Raji (cell line): Measurements from ENCODE around the gene MYL3.

ENCODE experiments used
- POLR2A ChIP-seq: IDR thresholded peaks from 2 replicates; pipeline ENCODE4 v1.6.1; 2011; ENCODE audit warnings: low read depth, low read length, control low read depth; ENCODE audit not compliant: insufficient read depth

Gene MYL3

DNA sequence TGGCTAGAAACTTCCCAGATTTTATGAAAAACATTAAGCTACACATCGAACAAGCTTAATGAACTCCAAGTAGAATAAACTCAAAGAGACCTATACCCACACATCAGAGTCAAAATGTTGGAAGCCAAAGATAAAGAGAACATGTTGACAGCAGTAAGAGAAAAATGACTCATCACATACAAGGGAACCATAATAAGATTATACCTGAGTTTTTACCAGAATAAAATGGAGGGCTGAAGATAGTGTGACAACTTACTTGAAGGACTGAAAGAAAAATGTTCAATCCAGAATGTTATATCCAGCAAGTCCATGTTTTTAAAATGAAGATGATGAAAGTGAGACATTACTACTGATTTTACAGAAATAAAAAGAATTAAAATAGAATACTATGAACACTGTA lies 22.8 kb downstream of the MYL3 start:
- TF ChIP-seq POLR2A = no peak

DNA sequence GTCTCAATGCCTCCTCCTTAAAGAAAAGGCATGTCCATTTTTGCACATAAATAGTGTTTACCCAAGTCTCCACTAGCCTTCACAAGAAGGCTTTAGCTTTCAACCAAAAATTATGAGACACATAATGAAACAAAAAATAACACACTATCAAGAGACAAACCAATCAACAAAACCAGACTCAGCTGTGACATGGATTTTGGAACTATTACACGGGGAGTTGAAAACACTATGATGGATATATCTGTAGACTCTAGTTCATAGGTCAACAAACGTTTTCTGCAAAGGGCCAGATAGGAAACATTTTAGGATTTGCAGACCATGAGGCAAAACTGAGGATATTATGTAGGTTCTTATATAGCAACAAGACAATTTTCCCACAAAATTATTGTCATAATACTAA lies 24.9 kb downstream of the MYL3 start:
- TF ChIP-seq POLR2A = no peak

DNA sequence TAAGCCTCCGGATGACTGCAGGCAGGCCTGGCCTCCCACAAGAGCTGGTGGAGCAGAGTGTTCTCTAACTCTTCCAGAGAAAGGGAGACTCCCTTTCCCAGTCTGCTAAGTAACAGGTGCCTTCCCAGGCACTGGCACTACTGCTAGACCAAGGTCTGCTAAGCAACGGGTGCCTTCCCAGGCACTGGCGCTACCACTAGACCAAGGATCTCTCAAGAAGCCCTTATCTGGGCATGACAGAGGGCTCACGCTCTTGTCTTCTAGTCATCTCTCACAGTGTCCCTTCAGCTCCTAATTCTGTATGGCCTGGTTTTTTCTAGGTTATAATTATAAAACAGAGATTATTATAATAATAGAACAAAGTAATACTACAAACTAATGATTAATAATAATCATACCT lies 27.8 kb downstream of the MYL3 start:
- no peak for TF ChIP-seq POLR2A

DNA sequence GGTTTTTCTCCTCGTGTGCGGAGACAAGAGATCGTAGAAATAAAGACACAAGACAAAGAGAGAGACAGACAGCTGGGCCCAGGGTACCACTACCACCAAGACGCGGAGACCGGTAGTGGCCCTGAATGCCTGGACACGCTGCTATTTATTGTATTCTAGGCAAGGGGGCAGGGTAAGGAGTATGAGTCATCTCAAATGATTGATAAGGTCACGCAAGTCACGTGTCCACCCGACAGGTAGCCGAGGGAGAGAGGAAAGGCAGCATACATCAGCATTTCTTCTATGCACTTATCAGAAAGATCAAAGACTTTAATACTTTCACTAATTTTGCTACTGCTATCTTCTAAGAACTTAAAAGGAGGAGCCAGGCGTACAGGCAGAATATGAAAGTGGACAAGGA lies 28.2 kb downstream of the MYL3 start:
- TF ChIP-seq POLR2A = no peak

DNA sequence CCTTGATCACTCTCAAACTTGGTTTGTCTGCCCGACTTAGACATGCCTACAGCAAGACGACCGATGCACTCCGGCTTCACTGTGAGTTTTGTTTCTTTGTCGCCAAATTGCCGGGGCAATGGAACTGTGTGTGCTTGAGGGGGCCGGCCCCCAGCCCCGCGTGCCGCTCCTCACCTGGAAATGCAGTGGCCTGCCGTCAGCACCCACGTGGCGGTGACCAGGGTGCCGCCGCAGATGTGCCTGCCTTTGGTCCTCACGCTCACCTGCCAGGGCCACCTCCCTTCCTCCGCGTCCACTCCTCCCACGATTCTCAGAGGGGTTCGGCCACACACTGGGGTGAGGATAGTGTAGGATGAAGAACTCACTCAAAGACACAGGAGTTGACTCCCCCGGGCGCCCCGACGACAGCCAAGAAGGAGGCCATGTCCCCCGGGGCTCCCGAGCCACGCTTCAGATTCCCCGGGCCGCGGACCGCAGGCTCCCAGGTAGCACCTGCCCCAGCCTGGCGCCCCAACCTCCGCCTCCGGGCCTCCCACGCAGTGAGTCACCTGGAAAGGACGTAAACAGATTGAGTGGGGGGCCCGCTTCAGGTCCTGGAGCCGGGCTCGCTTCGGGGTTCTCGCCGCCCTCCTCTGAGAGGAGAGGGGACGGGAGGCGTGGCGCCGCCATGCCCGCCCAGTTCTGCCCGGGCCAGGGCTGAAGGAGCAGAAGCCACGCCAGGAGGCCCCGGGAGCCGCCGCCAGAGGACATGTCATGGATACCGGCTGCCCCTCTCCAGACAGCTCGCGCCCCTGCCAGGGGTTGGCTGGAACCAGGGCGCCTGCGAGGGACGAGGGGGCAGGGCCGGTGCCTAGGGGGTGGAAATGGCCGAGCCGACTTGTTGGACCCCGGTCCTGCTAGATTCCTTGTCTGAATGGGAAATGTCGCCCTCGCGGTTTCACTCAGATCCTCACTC lies 29.6 kb downstream of the MYL3 start:
- TF ChIP-seq POLR2A = no peak

DNA sequence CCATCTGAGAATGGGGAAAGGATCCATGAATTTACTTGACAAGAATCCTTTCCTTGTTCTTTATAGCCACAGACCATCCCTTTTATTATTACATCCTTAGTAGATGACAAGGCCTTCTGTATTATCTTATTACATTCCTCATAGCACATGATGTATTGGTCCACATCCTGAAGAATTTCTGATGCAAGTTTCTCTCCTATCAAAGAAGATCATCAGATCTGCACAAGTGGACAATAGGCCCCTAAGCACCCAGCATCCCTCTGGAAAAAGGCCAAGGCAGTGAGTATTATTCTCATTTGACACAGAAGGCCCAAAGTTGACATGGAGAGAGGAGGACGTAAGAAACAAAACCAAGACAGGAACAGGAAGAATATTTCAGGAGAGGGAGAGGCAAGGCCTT lies 31.4 kb downstream of the MYL3 start:
- no peak for TF ChIP-seq POLR2A

DNA sequence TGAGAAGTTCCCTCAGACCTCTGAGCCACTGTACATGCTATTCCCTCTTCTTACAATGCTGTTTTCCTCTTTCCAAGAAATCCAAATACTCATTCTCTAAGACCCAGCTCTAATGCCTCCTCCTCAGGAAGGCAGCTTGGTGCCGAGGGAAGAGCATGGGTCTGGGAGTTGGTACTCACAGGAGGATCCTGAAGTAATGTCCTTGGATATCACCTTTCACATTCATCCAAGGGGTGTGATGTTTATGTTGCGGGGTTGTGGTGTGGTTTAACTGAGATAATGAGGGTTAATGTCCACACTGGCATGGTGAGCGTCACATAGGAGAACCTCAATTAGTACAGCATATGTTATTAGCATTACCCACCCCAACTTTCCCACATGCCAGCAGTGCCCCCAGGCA lies 31.9 kb downstream of the MYL3 start:
- TF ChIP-seq POLR2A = no peak

DNA sequence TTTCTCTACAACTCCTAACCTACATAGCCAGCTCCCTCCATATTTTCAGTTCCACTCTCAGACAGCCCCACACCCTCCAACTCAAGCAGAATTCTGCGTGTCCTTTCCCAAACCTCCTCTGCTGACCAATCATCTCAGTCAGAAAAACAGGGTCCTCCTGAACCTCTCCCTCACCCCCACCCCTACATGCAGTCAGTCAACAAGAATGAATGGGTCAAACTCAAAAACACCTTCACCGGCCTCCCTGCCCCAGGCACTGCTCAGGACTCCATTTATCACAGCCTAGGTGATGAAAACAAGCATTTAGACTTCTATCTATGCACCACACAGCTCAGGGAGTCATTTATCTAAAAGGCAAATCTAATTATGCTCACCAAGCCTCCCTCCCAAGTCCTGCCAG lies 32.4 kb downstream of the MYL3 start:
- no peak for TF ChIP-seq POLR2A

DNA sequence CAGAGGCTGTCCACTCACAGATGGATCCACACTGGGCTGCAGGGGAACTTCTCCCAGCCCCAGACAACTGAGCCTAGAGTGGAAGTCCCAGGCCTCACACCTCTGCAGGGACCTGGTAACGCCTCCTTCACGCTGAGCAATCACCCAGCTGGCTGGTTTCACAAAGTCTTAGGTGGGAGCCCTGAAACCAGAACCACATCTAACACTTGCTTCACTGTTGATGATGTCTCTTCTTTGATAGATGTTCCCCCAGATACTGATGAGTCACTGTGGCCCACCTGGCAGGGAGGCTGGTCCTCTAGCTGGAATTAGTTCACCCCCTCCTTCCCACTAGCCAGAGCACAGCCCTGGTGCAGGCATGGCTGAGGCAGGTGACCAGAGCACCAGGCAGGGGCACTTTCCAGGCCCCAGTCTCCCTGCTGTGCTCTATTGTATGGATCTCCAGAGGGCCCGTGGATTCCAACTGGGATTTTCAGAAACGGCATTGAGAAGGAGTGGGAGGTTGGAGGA lies 33.5 kb downstream of the MYL3 start:
- TF ChIP-seq POLR2A = no peak

DNA sequence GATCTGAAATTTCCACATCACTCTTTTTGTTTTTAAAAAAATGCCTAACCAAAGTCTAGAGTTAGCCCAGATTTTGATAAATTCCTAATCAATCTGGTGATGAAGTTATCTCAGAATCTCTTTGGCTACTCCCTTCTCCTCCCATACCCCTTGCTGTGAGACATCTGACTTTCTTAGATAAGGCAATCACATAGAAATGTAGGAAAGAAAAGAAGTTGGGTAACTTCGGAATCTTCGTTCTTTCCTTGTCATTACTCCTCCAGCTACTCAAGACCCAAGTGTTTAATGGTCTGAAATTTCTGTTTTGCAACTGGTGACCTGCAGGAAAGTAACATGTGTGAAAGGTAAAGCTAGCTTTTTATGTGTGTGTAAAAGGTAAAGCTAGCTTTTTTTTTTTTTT lies 37.8 kb downstream of the MYL3 start:
- no peak for TF ChIP-seq POLR2A

DNA sequence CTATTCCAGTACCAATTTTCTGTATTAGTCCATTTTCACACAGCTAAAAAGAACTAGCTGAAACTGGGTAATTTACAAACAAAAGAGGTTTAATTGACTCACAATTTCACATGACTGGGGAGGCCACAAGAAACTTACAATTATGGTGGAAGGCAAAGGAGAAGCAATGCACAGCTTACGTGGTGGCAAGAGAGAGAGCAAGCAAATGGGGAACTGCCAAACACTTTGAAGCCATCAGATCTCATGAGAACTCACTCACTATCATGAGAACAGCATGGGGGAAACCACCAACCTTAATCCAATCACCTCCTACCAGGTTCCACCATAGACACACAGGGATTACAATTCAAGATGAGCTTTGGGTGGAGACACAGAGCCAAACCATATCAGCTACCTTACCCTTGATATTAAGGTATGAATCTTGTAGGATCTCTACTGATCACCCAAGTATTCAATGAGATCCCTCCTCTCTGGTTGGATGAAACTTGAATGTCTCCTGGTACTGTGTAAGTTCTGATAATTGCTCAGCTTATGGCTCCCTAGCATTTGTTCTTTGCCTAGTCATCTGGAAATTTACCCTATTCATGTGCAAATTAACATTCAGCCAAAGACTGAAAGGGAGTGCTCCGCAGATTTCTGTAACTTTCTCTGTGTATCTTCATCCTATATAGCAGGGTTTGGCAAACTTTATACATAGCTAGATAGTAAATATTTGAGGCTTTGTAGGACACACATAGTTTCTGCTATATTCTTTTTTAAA lies 38.9 kb downstream of the MYL3 start:
- no peak for TF ChIP-seq POLR2A

DNA sequence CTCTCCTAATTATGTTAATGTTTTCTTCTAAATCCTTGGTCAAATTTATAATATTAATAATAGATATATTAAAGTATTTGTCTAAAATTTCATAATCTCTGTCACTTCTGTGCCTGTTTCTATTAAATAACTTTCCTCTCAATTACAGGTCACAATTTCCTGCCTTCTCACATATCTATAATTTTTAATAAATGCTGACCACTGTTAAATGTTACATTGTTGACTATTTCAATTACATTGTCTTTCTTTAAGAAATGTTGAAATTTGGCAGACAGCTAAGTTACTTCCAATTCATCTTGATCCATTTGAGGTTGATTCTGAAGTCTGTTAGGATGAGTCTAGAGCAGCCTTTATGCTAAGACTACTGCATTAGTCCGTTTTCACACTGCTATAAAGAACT lies 41.7 kb downstream of the MYL3 start:
- TF ChIP-seq POLR2A = no peak

DNA sequence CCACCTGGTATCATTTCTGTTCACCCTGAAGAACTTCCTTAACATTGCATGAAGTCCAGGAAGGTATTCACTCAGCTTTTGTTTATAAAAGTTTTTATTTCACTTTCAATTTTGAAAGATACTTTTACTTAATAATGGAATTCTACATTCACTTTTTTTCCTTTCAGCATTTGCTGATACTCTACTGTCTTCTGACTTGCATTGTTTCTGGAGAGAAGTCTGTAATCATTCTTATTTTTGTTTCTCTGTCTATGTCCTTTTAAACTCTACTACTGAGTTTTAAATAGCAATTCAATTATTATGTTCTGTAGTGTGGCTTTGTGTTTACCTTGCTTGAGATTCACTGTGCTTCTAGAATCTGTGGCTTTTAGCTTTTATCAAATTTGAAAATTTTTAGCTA lies 42.4 kb downstream of the MYL3 start:
- no peak for TF ChIP-seq POLR2A

DNA sequence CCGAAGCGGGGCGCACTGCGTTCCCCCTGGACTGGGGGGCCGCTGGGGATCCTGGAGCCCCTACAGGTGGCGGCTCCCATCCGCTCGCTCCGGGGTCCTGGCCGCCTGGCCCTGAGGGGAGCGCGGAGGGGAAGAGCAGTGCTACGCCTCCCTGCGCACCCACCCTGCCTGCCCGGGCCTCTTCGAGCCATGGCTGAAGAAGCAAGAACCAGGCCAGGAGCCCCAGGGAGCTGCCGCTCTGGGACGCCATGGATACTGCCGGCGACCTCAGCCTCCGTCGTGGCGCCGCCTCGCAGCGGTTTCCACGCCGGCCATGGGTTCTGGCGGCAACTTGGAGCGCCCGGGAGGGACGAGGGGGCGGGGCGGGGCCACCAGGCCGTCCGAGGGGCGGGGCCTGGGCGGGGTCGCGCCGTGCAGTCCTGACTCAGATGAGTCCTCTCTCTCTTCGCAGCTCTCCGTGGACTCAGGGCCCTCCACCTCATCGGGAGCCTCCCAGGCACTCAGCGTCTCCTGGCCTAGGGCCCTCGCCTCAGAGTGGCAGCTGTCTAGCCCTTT lies 50.9 kb downstream of the MYL3 start:
- no peak for TF ChIP-seq POLR2A

DNA sequence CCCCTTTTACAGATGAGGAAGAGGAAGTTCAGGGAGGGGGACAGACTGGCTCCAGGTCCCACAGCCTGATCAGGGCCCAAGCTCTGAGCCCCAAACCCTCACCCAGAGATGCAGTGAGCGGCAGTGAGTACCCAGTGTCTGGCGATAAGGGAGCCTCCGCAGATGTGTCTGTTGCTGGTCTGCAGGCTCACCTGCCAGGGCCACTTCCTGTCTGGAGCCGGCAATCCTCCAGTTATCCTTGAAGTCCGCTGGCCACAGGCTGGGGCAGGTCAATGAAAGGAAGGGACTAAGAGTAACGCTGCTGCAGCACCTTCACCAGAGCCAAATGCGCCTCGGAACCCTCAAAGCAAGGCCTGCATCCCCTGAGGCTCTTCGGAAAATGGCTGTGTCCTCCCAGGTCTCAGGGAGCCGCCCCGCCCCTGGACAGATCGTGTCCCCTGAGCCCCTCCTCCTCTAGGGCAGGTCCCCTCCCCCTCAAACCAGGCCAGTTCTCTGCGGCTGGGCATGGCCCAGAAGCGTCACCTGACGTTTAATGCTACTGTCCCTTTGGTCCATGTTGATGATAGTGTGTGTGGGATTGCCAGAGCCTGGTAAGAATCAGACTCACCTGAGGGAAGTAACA lies 51.5 kb downstream of the MYL3 start:
- TF ChIP-seq POLR2A = no peak
